Activated naive CD8-positive, alpha-beta T cell (primary cell): ENCODE results near the gene DTNB.
"Not testable (repeated sequence)": the region's sequence is repeated elsewhere in the genome, so short reads cannot be mapped to it uniquely, and the experiment has no call there.

Experiments
- H3K27ac Mint-ChIP-seq: one replicate; pipeline ENCODE4 v1.8.0; 2021; ENCODE audit warnings: mixed read lengths
- H3K27me3 Mint-ChIP-seq: one replicate; pipeline ENCODE4 v1.8.0; 2021; ENCODE audit warnings: mixed read lengths
- H3K36me3 Mint-ChIP-seq: one replicate; pipeline ENCODE4 v1.8.0; 2021; ENCODE audit warnings: mixed read lengths
- H3K4me1 Mint-ChIP-seq: one replicate; pipeline ENCODE4 v1.8.0; 2021; ENCODE audit warnings: low read depth, mixed read lengths
- H3K4me3 Mint-ChIP-seq: one replicate; pipeline ENCODE4 v1.8.0; 2021; ENCODE audit warnings: mild to moderate bottlenecking, mixed read lengths
- H3K9me3 Mint-ChIP-seq: one replicate; pipeline ENCODE4 v1.8.0; 2021; ENCODE audit warnings: low read depth, mixed read lengths

Gene DTNB

GRCh38 chr2:25541378-25541777 is 132.0 kb downstream of the DTNB start:
- H3K27me3 Mint-ChIP-seq, result no peaks in the 10 kb centered on the region

GRCh38 chr2:25539136-25539535 is 134.2 kb downstream of the DTNB start:
- no peaks in the 10 kb centered on the region for H3K4me1 Mint-ChIP-seq
- H3K9me3 Mint-ChIP-seq, result no peaks in the 10 kb centered on the region
- H3K27me3 Mint-ChIP-seq, result no peaks in the 10 kb centered on the region
- no peak overlapping the region for H3K4me3 Mint-ChIP-seq
- H3K36me3 Mint-ChIP-seq, result peaks cover 4% of the 10 kb centered on the region
- H3K27ac Mint-ChIP-seq, result no peak overlapping the region

More at GRCh38 chr2:25541378-25541777, 132.0 kb downstream of the DTNB start:
- Mint-ChIP-seq H3K4me1 (no peaks in the 10 kb centered on the region), H3K9me3 (no peaks in the 10 kb centered on the region), H3K4me3 (no peak overlapping the region), H3K27ac (no peak overlapping the region), H3K36me3 (peaks cover 4% of the 10 kb centered on the region)

DNA sequence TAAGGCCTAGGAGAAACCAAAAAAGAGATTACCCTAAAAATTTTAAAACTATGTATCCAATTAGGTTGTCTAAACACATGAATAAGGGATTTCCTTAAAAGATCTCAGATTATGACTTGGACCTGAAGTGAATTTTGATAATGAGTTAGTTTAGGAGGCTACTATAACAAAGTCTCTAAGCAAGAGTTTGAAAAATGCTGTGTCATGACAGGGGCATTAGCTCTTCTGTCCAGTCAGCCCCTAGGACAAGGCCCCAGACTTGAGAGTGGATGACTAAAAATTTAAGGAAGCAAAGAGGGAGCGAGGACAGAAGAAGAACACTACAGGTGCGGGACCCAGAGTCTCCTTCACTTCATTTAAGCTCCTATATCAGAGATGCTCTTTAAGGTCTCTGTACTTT is 135.9 kb downstream of the DTNB start:
- Mint-ChIP-seq H3K4me1 (no peaks in the 10 kb centered on the region), H3K27me3 (no peaks in the 10 kb centered on the region), H3K36me3 (peaks cover 4% of the 10 kb centered on the region), H3K27ac (no peak overlapping the region), H3K9me3 (no peaks in the 10 kb centered on the region), H3K4me3 (no peak overlapping the region)

DNA sequence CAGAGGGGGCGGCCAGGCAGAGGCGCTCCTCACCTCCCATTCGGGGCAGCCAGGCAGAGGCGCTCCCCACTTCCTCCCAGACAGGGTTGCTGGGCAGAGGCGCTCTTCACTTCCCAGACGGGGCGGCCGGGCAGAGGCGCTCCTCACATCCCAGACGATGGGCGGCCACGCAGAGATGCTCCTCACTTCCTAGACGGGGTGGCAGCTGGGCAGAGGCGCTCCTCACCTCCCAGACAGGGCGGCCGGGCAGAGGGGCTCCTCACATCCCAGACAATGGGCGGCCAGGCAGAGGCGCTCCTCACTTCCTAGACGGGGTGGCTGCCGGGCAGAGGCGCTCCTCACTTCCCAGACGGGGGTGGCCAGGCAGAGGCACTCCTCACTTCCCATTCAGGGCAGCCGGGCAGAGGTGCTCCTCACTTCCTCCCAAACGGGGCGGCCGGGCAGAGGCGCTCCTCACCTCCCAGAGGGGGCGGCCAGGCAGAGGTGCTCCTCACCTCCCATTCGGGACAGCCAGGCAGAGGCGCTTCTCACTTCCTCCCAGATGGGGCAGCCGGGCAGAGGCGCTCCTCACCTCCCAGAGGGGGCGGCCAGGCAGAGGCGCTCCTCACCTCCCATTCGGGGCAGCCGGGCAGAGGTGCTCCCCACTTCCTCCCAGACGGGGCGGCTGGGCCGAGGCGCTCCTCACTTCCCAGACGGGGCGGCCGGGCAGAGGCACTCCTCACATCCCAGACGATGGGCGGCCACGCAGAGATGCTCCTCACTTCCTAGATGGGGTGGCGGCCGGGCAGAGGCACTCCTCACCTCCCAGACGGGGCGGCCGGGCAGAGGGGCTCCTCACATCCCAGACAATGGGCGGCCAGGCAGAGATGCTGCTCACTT is 137.7 kb downstream of the DTNB start:
- not testable (repeated sequence) for H3K36me3 Mint-ChIP-seq, H3K27me3 Mint-ChIP-seq, H3K4me1 Mint-ChIP-seq, H3K4me3 Mint-ChIP-seq, H3K27ac Mint-ChIP-seq, H3K9me3 Mint-ChIP-seq

GRCh38 chr2:25534937-25535336 is 138.4 kb downstream of the DTNB start:
- not testable (repeated sequence) for H3K27ac Mint-ChIP-seq, H3K9me3 Mint-ChIP-seq, H3K36me3 Mint-ChIP-seq, H3K4me1 Mint-ChIP-seq, H3K4me3 Mint-ChIP-seq, H3K27me3 Mint-ChIP-seq

GRCh38 chr2:25534455-25534854 is 138.9 kb downstream of the DTNB start:
- Mint-ChIP-seq H3K9me3 (no peaks in the 10 kb centered on the region), H3K27ac (no peak overlapping the region), H3K4me3 (no peak overlapping the region)

DNA sequence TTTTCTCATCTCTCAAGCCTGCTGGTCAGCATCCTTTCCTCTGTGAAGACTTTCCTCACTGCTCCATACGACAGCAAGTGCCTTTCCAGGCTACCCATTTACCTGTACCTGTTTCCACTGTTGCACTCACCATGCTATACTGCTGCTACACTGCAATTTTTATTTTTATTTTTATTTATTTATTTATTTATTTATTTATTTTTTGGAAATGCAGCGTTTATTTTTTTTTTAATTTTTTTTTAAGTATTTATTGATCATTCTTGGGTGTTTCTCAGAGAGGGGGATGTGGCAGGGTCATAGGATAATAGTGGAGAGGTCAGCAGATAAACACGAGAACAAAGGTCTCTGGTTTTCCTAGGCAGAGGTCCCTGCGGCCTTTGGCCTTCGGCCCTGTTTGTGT is 139.6 kb downstream of the DTNB start:
- H3K27ac Mint-ChIP-seq, H3K36me3 Mint-ChIP-seq, H3K9me3 Mint-ChIP-seq, H3K4me3 Mint-ChIP-seq, H3K27me3 Mint-ChIP-seq, H3K4me1 Mint-ChIP-seq: not testable (repeated sequence)

More at GRCh38 chr2:25534455-25534854, 138.9 kb downstream of the DTNB start:
- peaks cover 5% of the 10 kb centered on the region for H3K4me1 Mint-ChIP-seq
- H3K27me3 Mint-ChIP-seq, result no peaks in the 10 kb centered on the region
- H3K36me3 Mint-ChIP-seq, result peaks cover 7% of the 10 kb centered on the region

DNA sequence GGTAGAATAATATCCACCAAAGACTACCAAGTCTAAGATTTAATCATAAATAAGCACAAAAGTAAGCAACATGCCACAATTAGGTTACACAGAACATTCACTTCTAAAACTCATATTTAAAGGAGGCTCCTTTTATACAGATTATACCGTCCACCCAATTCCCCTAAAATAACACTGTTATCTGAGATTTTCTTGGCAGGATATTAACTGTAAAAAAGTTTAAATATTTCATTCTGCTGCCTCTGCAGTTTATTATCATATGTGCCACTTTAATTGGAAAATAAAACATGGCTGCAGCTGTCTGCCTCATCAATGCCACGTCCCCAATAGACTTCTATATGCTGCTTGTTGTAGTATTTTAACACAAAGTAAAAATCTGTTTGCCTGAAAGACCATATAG is 140.9 kb downstream of the DTNB start:
- H3K4me1 Mint-ChIP-seq, result peaks cover 5% of the 10 kb centered on the region
- H3K4me3 Mint-ChIP-seq, result no peak overlapping the region
- no peaks in the 10 kb centered on the region for H3K27me3 Mint-ChIP-seq
- no peak overlapping the region for H3K27ac Mint-ChIP-seq
- peaks cover 7% of the 10 kb centered on the region for H3K36me3 Mint-ChIP-seq
- no peaks in the 10 kb centered on the region for H3K9me3 Mint-ChIP-seq

- no peak overlapping the region for H3K27ac Mint-ChIP-seq
- H3K36me3 Mint-ChIP-seq, result peaks cover 2% of the 10 kb centered on the region
- H3K9me3 Mint-ChIP-seq, result no peaks in the 10 kb centered on the region
- no peak overlapping the region for H3K4me3 Mint-ChIP-seq
- H3K27me3 Mint-ChIP-seq, result no peaks in the 10 kb centered on the region
- H3K4me1 Mint-ChIP-seq, result peaks cover 5% of the 10 kb centered on the region
Observed at GRCh38 chr2:25529034-25529433, 144.3 kb downstream of the DTNB start.

GRCh38 chr2:25528173-25528572 is 145.2 kb downstream of the DTNB start:
- no peak overlapping the region for H3K4me3 Mint-ChIP-seq
- H3K27ac Mint-ChIP-seq, result no peak overlapping the region
- H3K27me3 Mint-ChIP-seq, result no peaks in the 10 kb centered on the region
- peaks cover 5% of the 10 kb centered on the region for H3K4me1 Mint-ChIP-seq
- peaks cover 2% of the 10 kb centered on the region for H3K36me3 Mint-ChIP-seq
- no peaks in the 10 kb centered on the region for H3K9me3 Mint-ChIP-seq

GRCh38 chr2:25524507-25524906 is 148.9 kb downstream of the DTNB start:
- no peaks in the 10 kb centered on the region for H3K36me3 Mint-ChIP-seq
- no peaks in the 10 kb centered on the region for H3K27me3 Mint-ChIP-seq
- H3K4me1 Mint-ChIP-seq, result peaks cover 7% of the 10 kb centered on the region
- no peak overlapping the region for H3K4me3 Mint-ChIP-seq
- H3K9me3 Mint-ChIP-seq, result no peaks in the 10 kb centered on the region
- no peak overlapping the region for H3K27ac Mint-ChIP-seq

DNA sequence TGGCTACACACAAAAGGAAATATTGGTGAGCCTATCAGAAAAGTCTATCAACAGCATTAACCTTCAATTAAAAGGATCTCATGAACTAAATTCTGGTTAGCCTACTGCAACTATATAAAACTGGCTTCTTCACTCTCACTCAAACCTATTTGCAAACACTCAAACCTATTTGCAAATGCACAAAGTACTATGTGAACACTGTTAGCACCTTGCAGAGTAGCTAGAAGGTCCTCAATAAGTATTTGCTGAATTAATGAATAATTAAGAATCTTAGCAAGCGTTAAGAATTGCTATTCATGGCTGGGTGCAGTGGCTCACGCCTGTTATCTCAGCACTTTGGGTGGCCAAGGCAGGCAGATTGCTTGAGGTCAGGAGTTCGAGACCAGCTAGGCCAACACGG is 150.3 kb downstream of the DTNB start:
- no peaks in the 10 kb centered on the region for H3K9me3 Mint-ChIP-seq
- no peak overlapping the region for H3K4me3 Mint-ChIP-seq

DNA sequence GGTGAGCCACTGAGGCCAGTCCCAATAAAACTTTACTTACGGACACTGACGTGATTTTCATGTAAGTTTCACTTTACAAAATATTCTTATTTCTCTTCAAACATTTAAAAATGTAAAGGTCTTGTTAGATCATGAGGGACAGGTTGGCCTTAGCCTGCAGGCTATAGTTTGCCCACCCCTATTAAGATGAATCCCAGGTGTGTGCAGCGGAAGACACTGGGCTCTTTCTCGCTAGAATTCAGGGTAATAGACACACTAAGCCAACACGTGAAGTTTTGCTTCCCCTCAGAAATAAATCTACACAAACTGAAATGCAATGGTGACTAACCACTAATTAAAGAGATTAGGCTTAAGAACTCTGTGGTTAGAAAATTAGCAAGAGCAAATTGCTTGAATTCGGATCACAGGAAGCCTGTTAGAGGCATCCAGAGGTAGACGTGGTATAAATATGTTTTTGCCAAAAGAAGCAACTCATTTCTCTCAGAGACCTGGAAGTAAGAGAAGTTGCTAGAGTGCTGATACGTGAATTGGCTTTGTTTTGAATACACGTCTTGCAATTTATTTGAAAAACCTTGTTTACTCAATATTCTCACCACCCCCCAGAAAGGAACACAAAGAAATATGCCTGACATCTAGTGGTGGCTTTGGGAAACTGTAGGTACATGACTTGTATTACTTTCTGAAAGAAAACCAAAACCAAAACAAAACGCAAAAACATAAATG is 151.6 kb downstream of the DTNB start:
- Mint-ChIP-seq H3K27ac (no peak overlapping the region), H3K4me3 (no peak overlapping the region), H3K9me3 (no peaks in the 10 kb centered on the region), H3K36me3 (no peaks in the 10 kb centered on the region), H3K4me1 (peaks cover 7% of the 10 kb centered on the region), H3K27me3 (no peaks in the 10 kb centered on the region)

More for the DNA sequence above, 150.3 kb downstream of the DTNB start:
- Mint-ChIP-seq H3K27ac (no peak overlapping the region), H3K4me1 (peaks cover 7% of the 10 kb centered on the region), H3K36me3 (no peaks in the 10 kb centered on the region), H3K27me3 (no peaks in the 10 kb centered on the region)

- Mint-ChIP-seq H3K27ac (no peak overlapping the region), H3K4me3 (no peak overlapping the region), H3K4me1 (peaks cover 7% of the 10 kb centered on the region), H3K27me3 (no peaks in the 10 kb centered on the region), H3K9me3 (no peaks in the 10 kb centered on the region), H3K36me3 (no peaks in the 10 kb centered on the region)
Observed at GRCh38 chr2:25521126-25521525, 152.3 kb downstream of the DTNB start.

DNA sequence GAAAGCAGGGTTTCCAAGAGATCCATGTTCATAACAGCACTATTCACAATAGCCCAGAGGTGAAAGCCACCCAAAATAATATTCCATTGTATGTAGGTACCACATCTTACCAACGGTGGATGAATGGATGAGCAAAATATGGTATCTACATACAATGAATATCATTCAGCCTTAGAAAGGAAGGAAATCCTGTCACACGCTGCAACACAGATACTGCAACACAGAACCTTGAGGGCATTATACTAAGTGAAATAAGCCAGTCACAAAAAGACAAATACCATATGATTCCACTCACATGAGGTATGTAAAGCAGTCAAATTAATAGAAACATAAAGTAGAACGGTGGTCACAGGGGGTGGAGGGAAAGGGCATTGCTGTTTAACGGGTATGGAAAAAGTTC is 155.7 kb downstream of the DTNB start:
- H3K27me3 Mint-ChIP-seq, result no peaks in the 10 kb centered on the region
- H3K4me1 Mint-ChIP-seq, result peaks cover 13% of the 10 kb centered on the region
- H3K4me3 Mint-ChIP-seq, result no peak overlapping the region
- no peak overlapping the region for H3K27ac Mint-ChIP-seq
- no peaks in the 10 kb centered on the region for H3K9me3 Mint-ChIP-seq
- H3K36me3 Mint-ChIP-seq, result peaks cover 5% of the 10 kb centered on the region
